Forelimb muscle (tissue), 1 donor: ENCODE data around the gene RALGAPA1. TPM values are rescaled to one million over a fixed set of nuclear protein-coding genes. Genes with fewer than 3 reads are reported as not detected.
"Not testable (repeated sequence)": the region's sequence is repeated elsewhere in the genome, so short reads cannot be mapped to it uniquely, and the experiment has no call there.

Source experiments
- DNase-seq: peaks from one replicate; pipeline ENCODE4 v3.0.0-alpha.2; 2013; ENCODE audit warnings: low read depth
- polyA plus RNA-seq: library from polyadenylated mRNA; unstranded; fragments of 120-200 nt; gene quantifications from one replicate; pipeline ENCODE4 v1.2.1, GENCODE V29; 2013; ENCODE audit not compliant: insufficient read length

The RALGAPA1 gene
- polyA plus RNA-seq, 1 donor: 24.5 TPM

DNA sequence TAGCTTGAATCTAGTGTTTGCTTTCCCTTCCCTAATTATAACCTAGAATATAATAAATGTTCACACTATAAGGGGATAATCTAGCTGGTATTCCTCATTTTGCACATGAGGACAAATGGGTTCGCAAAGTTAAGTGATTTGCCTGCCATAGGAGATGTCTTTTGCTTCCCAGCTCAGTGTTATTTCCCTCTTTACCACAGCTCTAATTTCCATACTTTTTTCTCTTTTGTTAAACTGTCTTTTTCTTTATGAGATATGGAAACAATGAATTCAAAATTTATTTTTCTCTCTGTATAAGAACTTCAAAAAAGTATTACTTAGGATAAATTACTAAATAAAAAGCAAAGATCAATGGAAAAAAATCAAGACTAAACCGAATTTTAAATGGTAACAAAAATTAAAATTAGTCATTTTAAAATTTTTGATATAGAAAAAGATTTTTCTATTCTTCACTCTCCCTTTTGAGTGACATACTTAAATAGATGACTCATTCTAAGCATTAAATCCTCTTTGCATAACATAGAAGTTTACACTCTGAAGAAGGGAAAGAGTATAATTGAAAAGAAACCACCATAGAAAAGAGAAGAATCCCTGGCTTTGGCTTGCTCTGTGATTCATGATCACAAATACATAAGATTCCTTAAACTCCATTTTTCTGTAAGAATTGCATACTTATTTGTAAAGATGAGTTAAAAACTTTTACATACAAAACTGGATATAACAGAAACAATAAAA, 177.9 kb downstream of the RALGAPA1 start:
- no peak for DNase-seq

DNA sequence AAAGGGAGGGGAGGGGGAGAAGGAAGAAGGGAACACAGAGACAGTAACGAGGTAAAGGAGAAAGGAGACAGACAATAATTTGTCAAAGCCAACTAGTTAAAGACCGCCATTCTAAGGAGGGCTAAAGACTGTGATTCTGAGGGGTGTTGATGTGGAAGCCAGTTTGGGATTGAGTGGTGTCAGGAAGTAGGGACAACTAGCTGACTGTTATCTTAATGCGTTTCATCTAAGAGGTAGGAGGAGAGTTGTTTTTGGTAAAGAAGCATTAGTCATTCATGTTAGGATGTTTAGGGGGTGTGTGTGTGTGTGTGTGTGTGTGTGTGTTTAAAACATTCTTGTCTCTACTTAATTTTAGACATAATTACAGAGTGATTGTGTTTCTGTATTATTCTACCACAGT, 180.1 kb downstream of the RALGAPA1 start:
- no peak for DNase-seq

DNA sequence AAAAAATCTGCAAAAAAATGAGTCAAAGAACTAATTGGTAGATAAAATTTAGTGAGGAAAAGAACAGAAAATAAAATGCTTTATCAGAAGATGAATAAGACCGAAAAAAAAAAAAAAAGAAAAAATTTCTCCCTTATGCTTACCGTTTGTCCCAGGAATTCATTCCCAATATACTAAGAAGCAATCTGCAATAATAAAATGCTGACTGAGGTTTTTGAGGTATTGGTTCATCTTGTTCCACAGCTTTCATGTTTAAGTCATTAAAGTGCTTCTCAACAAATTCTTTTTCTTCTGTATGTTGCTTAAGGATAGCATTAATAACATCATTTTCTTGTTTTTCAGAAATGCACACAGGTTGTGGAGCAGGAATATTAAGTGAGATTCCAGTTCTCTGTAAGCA, 182.1 kb downstream of the RALGAPA1 start:
- DNase-seq: not testable (repeated sequence)

DNA sequence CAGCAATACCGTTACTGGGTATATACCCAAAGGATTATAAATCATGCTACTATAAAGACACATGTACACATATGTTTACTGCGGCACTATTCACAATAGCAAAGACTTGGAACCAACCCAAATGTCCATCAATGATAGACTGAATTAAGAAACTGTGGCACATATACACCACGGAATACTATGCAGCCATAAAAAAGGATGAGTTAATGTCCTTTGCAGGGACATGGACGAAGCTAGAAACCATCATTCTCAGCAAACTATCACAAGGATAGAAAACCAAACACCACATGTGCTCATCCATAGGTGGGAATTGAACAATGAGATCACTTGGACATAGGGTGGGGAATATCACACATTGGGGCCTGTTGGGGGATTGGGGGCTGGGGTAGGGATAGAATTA, 187.1 kb downstream of the RALGAPA1 start:
- DNase-seq: not testable (repeated sequence)

DNA sequence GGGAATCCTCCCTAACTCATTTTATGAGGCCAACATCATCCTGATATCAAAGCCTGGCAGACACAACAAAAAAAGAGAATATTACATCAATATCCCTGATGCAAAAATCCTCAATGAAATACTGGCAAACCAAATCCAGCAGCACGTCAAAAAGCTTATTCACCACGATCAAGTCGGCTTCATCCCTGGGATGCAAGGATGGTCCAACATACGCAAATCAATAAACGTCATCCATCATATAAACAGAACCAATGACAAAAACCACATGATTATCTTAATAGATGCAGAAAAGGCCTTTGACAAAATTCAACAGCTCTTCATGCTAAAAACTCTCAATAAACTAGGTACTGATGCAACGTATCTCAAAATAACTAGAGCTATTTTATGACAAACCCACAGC, 189.1 kb downstream of the RALGAPA1 start:
- not testable (repeated sequence) for DNase-seq

DNA sequence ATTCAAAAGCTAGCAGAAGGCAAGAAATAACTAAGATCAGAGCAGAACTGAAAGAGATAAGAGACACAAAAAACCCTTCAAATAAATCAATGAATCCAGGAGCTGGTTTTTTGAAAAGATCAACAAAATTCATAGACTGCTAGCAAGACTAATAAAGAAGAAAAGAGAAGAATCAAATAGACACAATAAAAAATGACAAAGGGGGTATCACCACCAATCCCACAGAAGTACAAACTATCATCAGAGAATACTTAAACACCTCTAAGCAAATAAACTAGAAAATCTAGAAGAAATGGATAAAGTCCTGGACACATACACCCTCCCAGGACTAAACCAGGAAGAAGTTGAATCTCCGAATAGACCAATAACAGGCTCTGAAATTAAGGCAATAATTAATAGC, 189.6 kb downstream of the RALGAPA1 start:
- DNase-seq: not testable (repeated sequence)

DNA sequence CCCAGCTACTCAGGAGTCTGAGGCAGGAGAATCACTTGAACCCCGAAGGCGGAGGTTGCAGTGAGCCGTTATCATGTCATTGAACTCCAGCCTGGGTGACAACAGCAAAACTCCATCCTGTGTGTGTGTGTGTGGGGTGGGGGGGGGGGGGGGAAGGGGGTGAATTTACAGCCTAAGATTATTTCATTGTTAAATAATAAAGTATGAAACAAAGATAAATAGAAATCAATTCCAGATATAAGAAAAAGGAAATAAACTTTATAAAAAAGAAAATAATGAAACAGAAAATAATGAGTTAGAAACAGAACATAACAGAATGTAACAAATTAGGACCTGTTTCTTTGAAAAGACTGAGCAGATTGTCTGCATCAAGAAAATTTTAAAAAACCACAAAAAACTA, 191.6 kb downstream of the RALGAPA1 start:
- no peak for DNase-seq

DNA sequence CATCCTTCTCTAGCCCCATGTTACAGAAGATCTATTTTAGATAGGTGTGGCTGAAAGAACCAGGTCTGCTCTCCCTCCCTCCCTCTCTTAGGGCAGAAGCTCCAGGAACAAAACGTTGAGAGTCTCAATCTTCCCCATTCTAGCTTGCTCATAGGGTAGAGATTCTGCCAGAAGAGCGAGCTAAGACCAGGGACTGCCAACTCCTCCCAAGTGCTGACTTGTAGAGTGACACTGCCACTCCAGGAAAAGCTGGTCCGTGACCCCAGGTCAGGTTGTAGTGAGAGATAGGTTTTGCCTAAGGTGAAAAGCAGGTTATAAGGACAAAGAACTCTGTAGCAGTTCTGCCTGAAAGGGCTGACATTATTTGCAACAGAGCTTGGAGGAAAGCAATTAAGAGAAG, 201.7 kb downstream of the RALGAPA1 start:
- DNase-seq: no peak

DNA sequence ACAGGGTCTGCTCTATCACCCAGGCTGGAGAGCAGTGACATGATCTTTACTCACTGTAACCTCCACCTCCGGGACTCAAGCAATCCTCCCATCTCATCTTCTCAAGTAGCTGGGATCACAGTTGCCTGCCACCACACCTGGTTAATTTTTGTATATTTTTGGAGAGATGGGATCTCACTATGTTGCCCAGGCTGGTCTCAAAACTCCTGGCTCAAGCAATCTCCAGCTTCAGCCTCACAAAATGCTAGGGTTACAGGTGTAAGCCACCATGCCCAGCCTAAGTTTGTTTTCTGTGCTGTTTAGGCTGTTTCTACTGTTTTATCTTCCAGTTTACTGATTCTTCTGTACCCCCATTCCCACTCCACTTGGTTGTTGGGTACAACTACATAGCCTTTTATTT, 208.8 kb downstream of the RALGAPA1 start:
- DNase-seq: no peak

DNA sequence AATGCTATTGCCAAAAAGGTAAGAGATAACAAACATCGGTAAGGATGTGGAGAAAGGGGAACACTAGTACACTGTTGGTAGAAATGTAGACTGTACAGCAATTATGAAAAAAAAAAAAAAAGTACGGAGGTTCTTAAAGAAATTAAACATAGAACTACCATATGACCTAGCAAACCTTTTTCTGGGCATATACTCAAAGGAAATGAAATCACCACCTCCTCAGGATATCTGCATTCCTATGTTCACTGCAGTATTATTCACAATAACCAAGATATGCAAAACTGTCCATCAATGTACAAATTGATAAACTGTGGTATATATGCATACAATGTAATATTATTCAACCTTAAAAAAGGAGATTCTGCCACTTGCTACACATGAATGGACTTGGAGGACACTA, 214.5 kb downstream of the RALGAPA1 start:
- no peak for DNase-seq

DNA sequence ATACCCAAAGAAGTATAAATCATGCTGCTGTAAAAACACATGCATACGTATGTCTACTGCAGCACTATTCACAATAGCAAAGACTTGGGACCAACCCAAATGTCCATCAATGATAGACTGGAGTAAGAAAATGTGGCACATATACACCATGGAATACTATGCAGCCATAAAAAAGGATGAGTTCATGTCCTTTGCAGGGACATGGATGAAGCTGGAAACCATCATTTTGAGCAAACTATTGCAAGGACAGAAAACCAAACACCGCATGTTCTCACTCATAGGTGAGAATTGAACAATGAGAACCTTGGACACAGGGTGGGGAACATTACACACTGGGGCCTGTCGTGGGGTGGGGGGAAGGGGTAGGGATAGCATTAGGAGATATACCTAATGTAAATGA, 221.7 kb downstream of the RALGAPA1 start:
- not testable (repeated sequence) for DNase-seq

DNA sequence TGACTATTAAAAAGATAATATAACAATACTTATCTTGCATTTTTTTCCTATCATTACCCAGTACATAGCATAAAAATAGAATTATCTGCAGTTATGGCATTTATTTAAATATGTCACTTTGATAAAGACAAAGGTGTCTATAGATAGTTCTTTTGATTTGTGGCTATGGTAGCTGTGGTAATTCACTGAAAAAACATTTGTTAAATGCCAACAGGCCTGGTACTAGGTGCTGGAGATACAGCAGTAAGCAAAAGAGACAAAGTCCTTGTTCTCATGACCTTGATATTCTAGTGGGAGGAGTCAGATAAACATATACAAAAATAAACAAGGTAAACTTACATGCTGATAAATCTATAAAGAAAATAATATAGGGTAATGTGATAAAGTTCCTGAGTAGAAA, 230.5 kb downstream of the RALGAPA1 start:
- DNase-seq: no peak

DNA sequence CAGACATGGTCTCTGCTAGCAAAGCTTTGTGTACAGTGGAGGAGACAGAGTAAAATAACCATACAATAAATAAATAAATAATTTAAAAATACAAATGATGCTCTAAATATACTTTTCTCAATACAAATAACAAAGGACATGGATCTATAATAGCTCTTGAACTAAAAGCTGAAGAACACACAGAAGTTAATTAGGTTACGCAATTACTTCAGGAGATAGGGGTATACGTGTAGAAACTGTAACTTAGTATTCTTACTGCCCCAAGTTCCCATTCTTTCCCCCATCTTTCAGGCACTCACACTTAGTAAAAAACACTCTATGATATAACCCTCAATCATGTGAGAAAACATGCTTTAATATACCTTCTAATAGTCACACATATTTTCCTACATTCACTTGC, 231.0 kb downstream of the RALGAPA1 start:
- DNase-seq: no peak

DNA sequence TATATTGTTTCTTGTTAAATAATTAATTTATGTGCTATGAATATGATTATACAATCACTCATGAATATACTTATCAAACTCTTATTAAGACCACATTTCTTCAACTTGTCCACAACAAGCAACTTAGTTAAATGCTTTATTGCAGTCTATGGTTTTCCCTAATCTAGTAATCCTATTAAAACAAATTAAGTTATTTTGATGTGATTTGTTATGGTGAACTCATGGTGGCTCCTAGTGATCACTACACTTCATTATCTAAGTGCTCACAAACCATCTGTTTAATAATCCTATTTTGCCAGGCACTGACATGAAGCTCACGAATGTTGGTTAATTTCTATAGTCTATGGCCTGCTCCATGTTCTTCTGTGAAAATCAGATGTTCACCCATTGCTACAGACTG, 232.2 kb downstream of the RALGAPA1 start:
- no peak for DNase-seq

DNA sequence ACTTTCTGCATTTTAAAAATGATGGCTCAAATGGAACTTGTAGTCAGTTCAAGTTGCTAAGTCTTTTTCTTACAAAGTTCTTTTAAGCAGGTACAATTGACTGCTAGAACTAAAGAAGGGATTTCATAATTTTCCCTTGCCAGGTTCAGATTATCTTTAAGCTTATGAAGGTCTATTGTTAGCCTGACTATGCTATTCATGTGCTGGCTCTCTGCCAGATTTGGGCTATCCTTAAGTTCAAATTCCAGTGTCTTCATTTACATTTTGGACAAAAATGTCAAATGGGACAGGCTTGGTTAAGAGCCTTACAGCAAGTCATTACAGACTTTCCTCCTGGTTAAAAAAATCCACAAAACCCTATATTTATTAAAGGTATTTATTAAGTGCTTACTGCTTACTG, 232.8 kb downstream of the RALGAPA1 start:
- DNase-seq: no peak

DNA sequence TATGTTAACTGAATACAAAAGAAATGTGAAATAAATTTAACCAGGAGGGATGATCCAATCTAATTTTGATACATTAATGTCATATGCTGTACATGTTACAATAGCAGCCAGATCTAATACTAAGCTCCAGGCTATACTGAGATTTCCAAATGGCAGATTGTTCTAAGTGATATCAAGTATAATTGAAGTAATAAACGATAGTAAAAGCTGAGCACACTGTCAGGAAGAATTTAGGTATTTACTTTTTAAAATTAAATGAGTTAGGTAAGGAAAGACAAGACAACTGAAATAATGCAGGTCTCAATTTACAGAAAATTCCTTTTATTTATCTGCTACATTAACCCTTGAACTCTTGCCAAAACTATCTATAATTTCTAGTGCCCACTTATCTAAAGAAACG, 235.2 kb downstream of the RALGAPA1 start:
- DNase-seq: no peak

DNA sequence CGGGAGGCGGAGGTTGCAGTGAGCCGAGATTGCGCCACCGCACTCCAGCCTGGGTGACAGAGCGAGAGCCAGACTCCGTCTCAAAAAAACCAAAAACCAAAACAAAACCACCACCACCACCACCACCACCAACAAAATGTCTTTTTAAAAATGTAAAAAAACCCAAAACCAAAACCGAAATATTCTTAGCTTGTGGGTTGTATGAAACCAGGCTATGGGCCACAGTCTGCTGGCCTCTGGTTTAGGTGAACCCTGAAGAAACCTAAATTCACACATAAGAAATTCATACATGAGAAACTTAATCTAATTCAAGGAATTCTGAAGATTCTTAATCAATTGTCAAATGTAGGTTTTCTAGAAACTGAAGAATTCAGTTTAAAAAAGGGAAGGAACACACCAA, 237.5 kb downstream of the RALGAPA1 start:
- DNase-seq: no peak

DNA sequence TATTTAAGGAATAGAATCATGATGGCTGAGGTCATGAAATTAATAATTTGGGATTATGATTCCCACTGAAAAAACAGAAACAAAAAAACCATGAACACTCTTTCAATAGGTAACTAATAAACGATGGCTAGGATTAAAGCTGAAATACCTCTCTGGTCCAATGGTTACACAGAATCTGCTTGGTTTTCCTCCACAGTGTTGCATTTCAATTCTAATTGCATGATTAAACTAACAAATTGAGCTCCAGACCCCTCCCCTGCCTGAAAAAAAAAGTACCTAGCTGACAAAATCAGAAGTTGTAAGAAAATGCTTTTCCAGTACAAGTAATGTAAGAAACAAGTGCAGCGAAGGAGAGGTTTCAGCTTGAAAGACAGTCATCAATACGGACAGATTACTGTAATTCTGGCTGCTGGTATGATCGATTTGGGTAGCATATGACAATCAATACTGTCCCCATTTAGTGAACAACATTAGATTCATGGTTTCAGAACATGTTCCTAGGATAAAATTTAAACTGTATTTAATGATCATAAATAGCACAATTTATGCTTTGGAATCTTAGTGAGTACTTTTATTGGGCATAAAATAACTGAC, 243.1 kb downstream of the RALGAPA1 start:
- no peak for DNase-seq

DNA sequence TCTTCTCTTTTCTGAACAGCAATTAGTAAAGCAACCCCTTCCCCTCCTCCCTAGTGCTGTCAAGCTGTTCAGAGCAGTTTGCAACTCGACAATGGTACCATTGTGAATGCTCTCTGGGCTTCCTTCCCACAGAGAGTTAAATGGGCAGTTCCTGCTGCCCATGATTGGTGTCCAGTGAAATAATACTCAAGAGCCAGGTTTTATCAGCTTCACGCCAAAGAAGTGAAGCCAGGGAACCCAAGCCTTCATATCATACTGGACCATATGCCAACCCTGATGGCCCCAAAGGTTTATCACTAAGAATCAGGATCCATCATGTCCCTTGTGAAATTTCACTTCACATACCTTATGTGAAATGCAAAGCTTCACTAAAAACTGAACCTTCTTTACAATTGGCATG, 250.4 kb downstream of the RALGAPA1 start:
- DNase-seq: no peak

DNA sequence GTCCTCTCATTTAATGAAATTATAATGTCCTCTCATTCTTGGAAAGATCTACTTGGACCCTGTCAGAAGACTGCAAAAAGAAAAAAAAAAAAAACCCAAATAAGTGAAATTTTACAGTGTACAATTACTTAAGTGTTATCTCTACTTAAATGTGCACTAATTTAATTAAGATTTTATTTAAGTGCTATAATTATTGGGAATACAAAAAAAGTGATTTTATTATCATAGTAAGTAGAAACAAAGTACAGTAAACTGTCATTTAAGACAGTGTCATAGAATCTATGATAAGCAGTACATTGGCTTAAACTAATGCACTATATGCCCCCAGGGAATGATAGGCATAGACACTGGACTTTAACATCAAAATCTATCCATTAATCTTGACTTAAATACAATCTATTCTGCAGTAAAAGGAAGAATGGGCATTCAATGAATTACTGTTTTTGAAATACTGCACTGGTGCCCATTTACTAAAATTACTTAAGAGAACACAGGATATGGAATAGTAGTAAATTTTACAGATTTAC, 251.8 kb downstream of the RALGAPA1 start:
- no peak for DNase-seq

DNA sequence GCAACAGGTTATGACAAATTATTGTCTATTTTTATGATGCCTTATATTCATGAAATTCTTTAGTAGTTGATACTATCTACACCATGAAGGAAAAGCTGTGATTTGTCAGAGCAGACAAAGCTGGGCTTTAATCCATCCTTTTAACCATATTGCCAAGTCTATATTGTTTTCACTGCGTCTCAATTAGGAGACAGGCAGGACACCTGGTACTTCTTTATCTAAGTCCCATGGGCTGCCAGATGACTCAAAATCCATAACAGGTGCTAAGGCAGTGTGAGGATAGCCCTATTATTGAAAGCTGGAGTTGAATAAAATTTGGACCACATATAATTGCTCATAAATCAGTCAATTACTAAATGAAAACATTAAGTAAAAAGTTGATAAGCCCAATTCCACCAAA, 252.5 kb downstream of the RALGAPA1 start:
- DNase-seq: no peak

DNA sequence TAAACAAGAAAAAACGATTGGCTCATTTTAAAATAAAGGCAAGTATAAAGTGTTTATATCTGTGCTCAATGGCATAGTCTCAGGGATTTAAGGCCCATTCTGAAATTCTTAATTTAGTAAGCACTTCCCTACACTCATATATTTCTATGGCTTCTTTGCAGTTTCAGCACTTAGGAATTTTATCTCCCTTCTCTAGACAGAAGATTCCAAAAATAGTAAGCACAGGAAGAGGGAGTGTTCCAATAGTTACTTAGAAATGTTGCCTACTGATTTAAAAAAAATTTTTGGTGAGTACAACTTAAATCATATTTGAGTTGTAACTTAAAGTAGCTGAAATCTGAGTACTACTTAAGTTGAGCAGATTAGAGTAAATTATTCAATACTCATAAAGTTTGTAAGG, 255.3 kb downstream of the RALGAPA1 start:
- DNase-seq: no peak

DNA sequence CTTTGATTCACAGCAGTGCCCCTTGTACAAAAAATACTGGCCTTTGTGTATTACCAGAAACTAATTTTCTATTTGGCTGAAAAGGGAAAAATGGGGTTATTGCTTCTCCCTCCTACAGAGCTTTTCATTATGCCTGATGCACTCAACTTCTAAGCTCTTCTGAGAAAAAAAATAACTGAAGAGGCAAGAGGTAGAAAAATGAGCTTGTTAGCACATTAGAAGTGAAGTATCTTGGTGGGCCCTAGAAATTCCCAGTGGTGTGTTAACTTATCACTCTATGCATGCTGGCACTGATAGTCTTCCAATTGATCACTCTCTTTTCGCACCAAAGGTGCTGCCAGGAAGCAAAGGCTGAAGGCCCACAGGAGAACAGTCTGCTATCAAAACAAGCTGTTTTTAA, 258.0 kb downstream of the RALGAPA1 start:
- DNase-seq: no peak

DNA sequence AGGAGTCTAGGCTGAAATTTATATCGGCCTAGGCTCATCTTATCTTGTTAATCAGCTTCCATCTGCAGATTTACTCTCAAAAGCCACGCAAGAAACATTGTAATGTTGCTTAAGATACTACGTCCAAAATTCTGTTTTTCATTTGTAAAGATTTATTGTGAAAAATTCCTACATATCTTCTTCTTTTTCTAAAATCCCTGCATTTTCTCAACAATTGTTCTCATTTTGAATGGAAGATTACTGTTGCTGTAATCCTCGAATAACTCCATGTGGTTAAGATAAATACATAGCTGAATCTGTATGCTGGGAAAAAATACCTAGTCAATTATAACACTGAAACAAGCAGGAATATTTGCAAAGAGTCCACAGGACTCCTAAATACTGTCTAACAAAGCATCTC, 259.5 kb downstream of the RALGAPA1 start:
- DNase-seq: no peak
